SK-N-SH treated with all-trans-retinoic acid at 6 μM for 48 hours (cell line): Measurements from ENCODE around the gene ATAD3C.
"Not testable (repeated sequence)": the region's sequence is repeated elsewhere in the genome, so short reads cannot be mapped to it uniquely, and the experiment has no call there.

ENCODE experiments used
- ATAC-seq: fragments of 200-7000 bp; cut with Tn5 transposase; 3 replicates; pipeline ENCODE4 v1.9.1; 2020; ENCODE audit warnings: mild to moderate bottlenecking, moderate library complexity
- ARNTL ChIP-seq: fragments of 450-650 bp; formaldehyde crosslinking; IDR thresholded peaks from 2 replicates; pipeline ENCODE4 v1.5.0; 2020; ENCODE audit warnings: low read depth, mild to moderate bottlenecking, moderate library complexity, borderline replicate concordance
- BACH2 ChIP-seq: fragments of 250-450 bp; sonication (Bioruptor Pico); IDR thresholded peaks from 2 replicates; pipeline ENCODE4 v1.9.0; 2021; ENCODE audit warnings: mild to moderate bottlenecking, borderline replicate concordance
- CSDC2 ChIP-seq: fragments of 250-450 bp; sonication (Bioruptor Pico); IDR thresholded peaks from 2 replicates; pipeline ENCODE4 v1.5.0; 2020; ENCODE audit warnings: mild to moderate bottlenecking, moderate library complexity
- ESRRG ChIP-seq: fragments of 250-450 bp; sonication (Bioruptor Pico); IDR thresholded peaks from 2 replicates; pipeline ENCODE4 v1.6.1; 2021; ENCODE audit warnings: mild to moderate bottlenecking
- GLIS3 ChIP-seq: fragments of 250-450 bp; sonication (Bioruptor Pico); IDR thresholded peaks from 2 replicates; pipeline ENCODE4 v1.5.0; 2020; ENCODE audit warnings: mild to moderate bottlenecking, moderate library complexity
- ISL1 ChIP-seq: fragments of 250-450 bp; sonication (Bioruptor Pico); IDR thresholded peaks from 2 replicates; pipeline ENCODE4 v2.1.2; 2022; ENCODE audit warnings: mild to moderate bottlenecking, moderate library complexity
- PPARA ChIP-seq: fragments of 250-450 bp; sonication (Bioruptor Pico); IDR thresholded peaks from 2 replicates; pipeline ENCODE4 v1.5.0; 2020; ENCODE audit warnings: mild to moderate bottlenecking, borderline replicate concordance
- SNAI2 ChIP-seq: fragments of 250-450 bp; sonication (Bioruptor Pico); IDR thresholded peaks from 2 replicates; pipeline ENCODE4 v1.5.0; 2020; ENCODE audit warnings: mild to moderate bottlenecking, moderate library complexity
- TCF4 ChIP-seq: fragments of 250-450 bp; sonication (Bioruptor Pico); IDR thresholded peaks from 2 replicates; pipeline ENCODE4 v1.8.0; 2021; ENCODE audit warnings: mild to moderate bottlenecking, moderate library complexity, borderline replicate concordance
- TOX ChIP-seq: fragments of 250-450 bp; sonication (Bioruptor Pico); IDR thresholded peaks from 2 replicates; pipeline ENCODE4 v1.8.0; 2021; ENCODE audit warnings: mild to moderate bottlenecking, moderate library complexity, borderline replicate concordance
- ZFP3 ChIP-seq: fragments of 250-450 bp; sonication (Bioruptor Pico); IDR thresholded peaks from 2 replicates; pipeline ENCODE4 v1.5.0; 2020; ENCODE audit warnings: mild to moderate bottlenecking, moderate library complexity
- ZFP30 ChIP-seq: fragments of 450-650 bp; formaldehyde crosslinking; IDR thresholded peaks from 2 replicates; pipeline ENCODE4 v1.5.0; 2022; ENCODE audit warnings: mild to moderate bottlenecking, moderate library complexity
- ZNF565 ChIP-seq: fragments of 450-650 bp; formaldehyde crosslinking; conservative IDR thresholded peaks from 2 replicates; pipeline ENCODE4 v1.5.0; 2020; ENCODE audit warnings: low read depth, mild to moderate bottlenecking, moderate library complexity
- ZNF70 ChIP-seq: fragments of 450-650 bp; formaldehyde crosslinking; IDR thresholded peaks from 2 replicates; pipeline ENCODE4 v1.5.0; 2020; ENCODE audit warnings: mild to moderate bottlenecking, moderate library complexity
- ZNF8 ChIP-seq: fragments of 450-650 bp; formaldehyde crosslinking; IDR thresholded peaks from 2 replicates; pipeline ENCODE4 v1.5.0; 2020; ENCODE audit warnings: mild to moderate bottlenecking, moderate library complexity
- TF ChIP-seq, protein P1 (sequence below): fragments of 250-450 bp; sonication (Bioruptor Pico); IDR thresholded peaks from 2 replicates; pipeline ENCODE4 v1.8.0; 2020; ENCODE audit warnings: mild to moderate bottlenecking, moderate library complexity, borderline replicate concordance
- TF ChIP-seq, protein P2 (sequence below): fragments of 250-450 bp; sonication (Bioruptor Pico); IDR thresholded peaks from 2 replicates; pipeline ENCODE4 v1.5.0; 2020; ENCODE audit warnings: mild to moderate bottlenecking, moderate library complexity
- TF ChIP-seq, protein P3 (sequence below): fragments of 250-450 bp; sonication (Bioruptor Pico); IDR thresholded peaks from 2 replicates; pipeline ENCODE4 v1.5.1; 2020; ENCODE audit warnings: low read depth, mild to moderate bottlenecking, moderate library complexity
- TF ChIP-seq, protein P4 (sequence below): fragments of 250-450 bp; sonication (Bioruptor Pico); IDR thresholded peaks from 2 replicates; pipeline ENCODE4 v1.5.1; 2021; ENCODE audit warnings: mild to moderate bottlenecking, moderate library complexity

Gene ATAD3C

DNA sequence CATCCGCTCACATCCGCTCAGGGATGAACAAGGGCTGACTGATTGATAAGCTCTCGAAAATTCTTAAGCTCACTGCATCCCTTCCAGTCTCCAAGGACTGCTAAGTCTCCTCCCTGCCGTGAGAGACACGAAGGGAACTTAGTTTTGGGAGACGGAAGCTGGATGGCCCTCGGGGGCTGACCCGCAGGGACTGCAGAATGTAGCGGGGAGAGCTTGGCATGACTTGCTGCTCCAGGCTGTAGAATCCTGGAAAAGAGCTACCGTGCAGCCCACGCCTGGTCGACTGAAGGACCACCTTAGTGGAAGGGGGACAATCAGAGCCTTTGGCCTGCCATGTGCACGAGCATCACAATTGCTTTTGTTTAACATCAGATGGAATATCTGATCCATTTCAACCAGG, 33.7 kb upstream of the ATAD3C start:
- no peak for TF ChIP-seq GLIS3 (CRISPR knock-in tag)
- TF ChIP-seq CSDC2 (CRISPR knock-in tag), result no peak
- TF ChIP-seq TOX (CRISPR knock-in tag), result no peak
- no peak for TF ChIP-seq SNAI2 (CRISPR knock-in tag)
- TF ChIP-seq, protein P1, sequence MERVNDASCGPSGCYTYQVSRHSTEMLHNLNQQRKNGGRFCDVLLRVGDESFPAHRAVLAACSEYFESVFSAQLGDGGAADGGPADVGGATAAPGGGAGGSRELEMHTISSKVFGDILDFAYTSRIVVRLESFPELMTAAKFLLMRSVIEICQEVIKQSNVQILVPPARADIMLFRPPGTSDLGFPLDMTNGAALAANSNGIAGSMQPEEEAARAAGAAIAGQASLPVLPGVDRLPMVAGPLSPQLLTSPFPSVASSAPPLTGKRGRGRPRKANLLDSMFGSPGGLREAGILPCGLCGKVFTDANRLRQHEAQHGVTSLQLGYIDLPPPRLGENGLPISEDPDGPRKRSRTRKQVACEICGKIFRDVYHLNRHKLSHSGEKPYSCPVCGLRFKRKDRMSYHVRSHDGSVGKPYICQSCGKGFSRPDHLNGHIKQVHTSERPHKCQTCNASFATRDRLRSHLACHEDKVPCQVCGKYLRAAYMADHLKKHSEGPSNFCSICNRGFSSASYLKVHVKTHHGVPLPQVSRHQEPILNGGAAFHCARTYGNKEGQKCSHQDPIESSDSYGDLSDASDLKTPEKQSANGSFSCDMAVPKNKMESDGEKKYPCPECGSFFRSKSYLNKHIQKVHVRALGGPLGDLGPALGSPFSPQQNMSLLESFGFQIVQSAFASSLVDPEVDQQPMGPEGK, result no peak
- TF ChIP-seq, protein P2, sequence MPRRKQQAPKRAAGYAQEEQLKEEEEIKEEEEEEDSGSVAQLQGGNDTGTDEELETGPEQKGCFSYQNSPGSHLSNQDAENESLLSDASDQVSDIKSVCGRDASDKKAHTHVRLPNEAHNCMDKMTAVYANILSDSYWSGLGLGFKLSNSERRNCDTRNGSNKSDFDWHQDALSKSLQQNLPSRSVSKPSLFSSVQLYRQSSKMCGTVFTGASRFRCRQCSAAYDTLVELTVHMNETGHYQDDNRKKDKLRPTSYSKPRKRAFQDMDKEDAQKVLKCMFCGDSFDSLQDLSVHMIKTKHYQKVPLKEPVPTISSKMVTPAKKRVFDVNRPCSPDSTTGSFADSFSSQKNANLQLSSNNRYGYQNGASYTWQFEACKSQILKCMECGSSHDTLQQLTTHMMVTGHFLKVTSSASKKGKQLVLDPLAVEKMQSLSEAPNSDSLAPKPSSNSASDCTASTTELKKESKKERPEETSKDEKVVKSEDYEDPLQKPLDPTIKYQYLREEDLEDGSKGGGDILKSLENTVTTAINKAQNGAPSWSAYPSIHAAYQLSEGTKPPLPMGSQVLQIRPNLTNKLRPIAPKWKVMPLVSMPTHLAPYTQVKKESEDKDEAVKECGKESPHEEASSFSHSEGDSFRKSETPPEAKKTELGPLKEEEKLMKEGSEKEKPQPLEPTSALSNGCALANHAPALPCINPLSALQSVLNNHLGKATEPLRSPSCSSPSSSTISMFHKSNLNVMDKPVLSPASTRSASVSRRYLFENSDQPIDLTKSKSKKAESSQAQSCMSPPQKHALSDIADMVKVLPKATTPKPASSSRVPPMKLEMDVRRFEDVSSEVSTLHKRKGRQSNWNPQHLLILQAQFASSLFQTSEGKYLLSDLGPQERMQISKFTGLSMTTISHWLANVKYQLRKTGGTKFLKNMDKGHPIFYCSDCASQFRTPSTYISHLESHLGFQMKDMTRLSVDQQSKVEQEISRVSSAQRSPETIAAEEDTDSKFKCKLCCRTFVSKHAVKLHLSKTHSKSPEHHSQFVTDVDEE (CRISPR knock-in tag), result no peak
- no peak for TF ChIP-seq ZNF70 (CRISPR knock-in tag)
- TF ChIP-seq, protein P3, sequence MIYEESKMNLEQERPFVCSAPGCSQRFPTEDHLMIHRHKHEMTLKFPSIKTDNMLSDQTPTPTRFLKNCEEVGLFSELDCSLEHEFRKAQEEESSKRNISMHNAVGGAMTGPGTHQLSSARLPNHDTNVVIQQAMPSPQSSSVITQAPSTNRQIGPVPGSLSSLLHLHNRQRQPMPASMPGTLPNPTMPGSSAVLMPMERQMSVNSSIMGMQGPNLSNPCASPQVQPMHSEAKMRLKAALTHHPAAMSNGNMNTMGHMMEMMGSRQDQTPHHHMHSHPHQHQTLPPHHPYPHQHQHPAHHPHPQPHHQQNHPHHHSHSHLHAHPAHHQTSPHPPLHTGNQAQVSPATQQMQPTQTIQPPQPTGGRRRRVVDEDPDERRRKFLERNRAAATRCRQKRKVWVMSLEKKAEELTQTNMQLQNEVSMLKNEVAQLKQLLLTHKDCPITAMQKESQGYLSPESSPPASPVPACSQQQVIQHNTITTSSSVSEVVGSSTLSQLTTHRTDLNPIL (CRISPR knock-in tag), result no peak
- TF ChIP-seq ISL1, result no peak
- TF ChIP-seq ZNF565 (CRISPR knock-in tag), result no peak
- no peak for TF ChIP-seq PPARA
- no peak for TF ChIP-seq ESRRG (CRISPR knock-in tag)
- no peak for TF ChIP-seq ZNF8 (CRISPR knock-in tag)
- no peak for TF ChIP-seq TCF4 (CRISPR knock-in tag)
- TF ChIP-seq BACH2 (CRISPR knock-in tag), result no peak
- no peak for TF ChIP-seq ARNTL (CRISPR knock-in tag)
- TF ChIP-seq ZFP3 (CRISPR knock-in tag), result no peak
- TF ChIP-seq, protein P4, sequence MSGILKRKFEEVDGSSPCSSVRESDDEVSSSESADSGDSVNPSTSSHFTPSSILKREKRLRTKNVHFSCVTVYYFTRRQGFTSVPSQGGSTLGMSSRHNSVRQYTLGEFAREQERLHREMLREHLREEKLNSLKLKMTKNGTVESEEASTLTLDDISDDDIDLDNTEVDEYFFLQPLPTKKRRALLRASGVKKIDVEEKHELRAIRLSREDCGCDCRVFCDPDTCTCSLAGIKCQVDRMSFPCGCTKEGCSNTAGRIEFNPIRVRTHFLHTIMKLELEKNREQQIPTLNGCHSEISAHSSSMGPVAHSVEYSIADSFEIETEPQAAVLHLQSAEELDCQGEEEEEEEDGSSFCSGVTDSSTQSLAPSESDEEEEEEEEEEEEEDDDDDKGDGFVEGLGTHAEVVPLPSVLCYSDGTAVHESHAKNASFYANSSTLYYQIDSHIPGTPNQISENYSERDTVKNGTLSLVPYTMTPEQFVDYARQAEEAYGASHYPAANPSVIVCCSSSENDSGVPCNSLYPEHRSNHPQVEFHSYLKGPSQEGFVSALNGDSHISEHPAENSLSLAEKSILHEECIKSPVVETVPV (CRISPR knock-in tag), result no peak
- ATAC-seq, result no peak

DNA sequence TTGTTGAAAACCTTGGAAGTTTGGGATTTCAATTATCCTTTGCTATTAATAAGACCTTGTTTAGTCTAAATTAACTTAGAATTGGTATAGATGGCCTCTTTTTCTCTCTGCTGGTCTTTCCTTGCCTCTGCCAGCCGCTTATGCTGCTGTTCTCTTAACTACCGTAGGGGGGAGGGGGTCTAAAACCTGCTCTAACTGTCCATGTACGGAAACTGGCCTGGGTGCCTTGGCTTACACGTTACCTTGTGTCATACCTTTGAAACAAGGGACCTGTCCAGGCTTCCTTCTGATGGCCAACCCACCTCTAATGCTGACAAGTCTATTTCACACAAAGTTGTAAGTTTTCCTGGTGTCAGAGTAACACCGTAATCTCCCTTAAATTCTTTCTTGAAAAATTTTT, 32.1 kb upstream of the ATAD3C start:
- ATAC-seq, result not testable (repeated sequence)

DNA sequence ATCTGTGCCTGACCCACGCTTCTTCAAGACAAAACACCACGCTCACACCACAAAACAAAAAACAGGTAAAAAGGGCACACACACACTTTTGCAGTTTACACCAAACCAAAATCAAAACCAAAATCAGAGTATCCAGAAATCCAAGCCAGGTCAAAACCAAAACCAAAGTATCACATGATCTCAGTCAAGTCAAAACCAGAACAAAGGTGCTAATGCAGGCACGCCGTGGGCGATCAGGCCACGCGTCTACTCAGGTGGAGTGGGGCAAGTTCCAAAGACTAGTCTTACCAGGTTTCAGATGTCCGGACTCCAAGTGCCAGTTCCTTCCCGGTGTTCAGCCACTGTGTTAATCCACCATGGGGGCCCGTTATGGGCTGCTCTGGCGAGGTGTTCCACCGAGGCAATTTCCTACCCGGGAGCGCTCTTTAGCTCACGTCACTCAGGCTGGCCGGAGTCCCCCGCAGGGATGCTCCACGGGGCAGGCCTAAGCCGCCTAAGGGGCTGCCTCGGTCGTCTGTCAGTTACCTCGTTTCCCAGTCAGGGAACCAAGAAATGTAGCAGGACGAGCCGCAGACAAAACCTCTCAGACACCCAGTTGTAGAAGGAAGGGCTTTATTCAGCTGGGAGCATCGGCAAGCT, 31.5 kb upstream of the ATAD3C start:
- not testable (repeated sequence) for ATAC-seq

DNA sequence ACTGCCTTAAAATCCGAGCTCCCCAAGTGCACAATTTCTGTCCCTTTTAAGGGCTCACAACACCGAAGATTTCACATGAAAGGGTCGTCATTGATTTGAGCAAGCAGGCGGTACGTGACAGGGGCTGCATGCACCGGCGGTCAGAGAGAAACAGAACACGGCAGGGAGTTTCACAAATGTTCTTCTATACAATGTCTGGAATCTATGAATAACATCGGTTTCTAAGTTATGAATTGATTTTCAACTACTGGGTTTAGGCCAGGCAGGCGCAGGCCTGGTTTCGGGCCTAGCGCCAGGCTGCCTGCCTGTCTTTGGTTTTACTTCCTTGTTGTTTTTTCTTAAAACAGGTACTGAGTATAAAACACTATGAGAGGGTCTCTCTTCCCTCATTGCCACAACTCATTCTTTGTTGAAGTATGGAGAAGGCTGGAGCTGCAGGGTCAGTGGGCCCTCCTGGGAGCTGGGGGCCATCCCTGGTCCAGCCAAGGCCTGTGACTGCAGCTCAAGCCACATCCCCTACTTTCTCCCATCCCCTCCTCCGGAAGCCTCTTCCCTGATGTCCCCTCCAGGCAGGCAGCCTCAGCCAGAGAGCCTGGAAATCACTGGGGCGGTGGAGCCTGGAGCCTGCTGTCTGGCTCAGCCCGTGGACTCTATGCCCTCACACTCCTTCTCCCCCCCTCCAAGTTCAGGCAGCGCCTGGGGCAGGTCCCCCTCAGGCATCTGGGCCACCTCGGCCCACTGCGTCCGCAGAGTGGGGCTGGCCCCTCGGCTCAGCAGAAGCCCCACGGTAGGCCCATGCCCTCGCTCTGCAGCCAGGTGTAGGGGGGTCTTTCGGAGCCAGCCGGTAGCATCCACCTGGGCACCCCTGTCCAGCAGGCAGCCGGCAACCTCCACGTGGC, 30.8 kb upstream of the ATAD3C start:
- no peak for ATAC-seq
- TF ChIP-seq ZNF70 (CRISPR knock-in tag) (no peak), ZFP30 (CRISPR knock-in tag) (no peak)
- TF ChIP-seq, protein P2 (CRISPR knock-in tag), result no peak
